Neural progenitor cell (in vitro differentiated cells): ENCODE measurements around the gene OTUD3. TPM values are rescaled to one million over a fixed set of nuclear protein-coding genes. Genes with fewer than 3 reads are reported as not detected.
"Not testable (repeated sequence)": the region's sequence is repeated elsewhere in the genome, so short reads cannot be mapped to it uniquely, and the experiment has no call there.

ENCODE experiments used
- DNase-seq: peaks from one replicate; pipeline ENCODE4 v3.0.0-alpha.2; 2016; ENCODE audit warnings: low spot score
- H2AFZ ChIP-seq: fragments of 200-600 bp; sonication (generic); replicated peaks from 2 replicates; pipeline ENCODE4 v1.6.1; 2016; ENCODE audit warnings: antibody characterized with exemption
- H3F3A ChIP-seq: fragments of 200-600 bp; sonication (generic); 2 replicates; pipeline ENCODE4 v1.6.1; 2016; ENCODE audit warnings: antibody characterized with exemption, low read depth
- H3K27ac ChIP-seq: fragments of 200-600 bp; sonication (generic); 2 replicates; pipeline ENCODE4 v1.5.1; 2016; ENCODE audit warnings: mild to moderate bottlenecking
- H3K27me3 ChIP-seq: fragments of 200-600 bp; sonication (generic); 2 replicates; pipeline ENCODE4 v1.6.1; 2016; ENCODE audit warnings: mild to moderate bottlenecking, moderate library complexity
- H3K36me3 ChIP-seq: fragments of 200-600 bp; sonication (generic); 2 replicates; pipeline ENCODE4 v1.5.1; 2016
- H3K4me1 ChIP-seq: fragments of 200-600 bp; sonication (generic); 2 replicates; pipeline ENCODE4 v1.6.1; 2016; ENCODE audit warnings: mixed run types
- H3K4me2 ChIP-seq: fragments of 200-600 bp; sonication (generic); 2 replicates; pipeline ENCODE4 v1.6.1; 2016
- H3K4me3 ChIP-seq: fragments of 200-600 bp; sonication (generic); 2 replicates; pipeline ENCODE4 v1.5.1; 2016
- H3K79me2 ChIP-seq: fragments of 200-600 bp; sonication (generic); 2 replicates; pipeline ENCODE4 v1.6.1; 2016; ENCODE audit warnings: low read depth
- H3K9ac ChIP-seq: fragments of 200-600 bp; sonication (generic); 2 replicates; pipeline ENCODE4 v1.6.1; 2016
- H3K9me3 ChIP-seq: fragments of 200-600 bp; sonication (generic); 2 replicates; pipeline ENCODE4 v1.5.1; 2016; ENCODE audit warnings: low read depth
- H4K20me1 ChIP-seq: fragments of 200-600 bp; sonication (generic); 2 replicates; pipeline ENCODE4 v1.6.1; 2016; ENCODE audit warnings: low read depth
- H3K27ac Mint-ChIP-seq: 3 replicates; pipeline ENCODE4 v1.8.0; 2021; ENCODE audit warnings: mixed read lengths
- H3K27me3 Mint-ChIP-seq: 2 replicates; pipeline ENCODE4 v1.8.0; 2022; ENCODE audit warnings: low read depth, mild to moderate bottlenecking, inconsistent platforms, moderate library complexity, mixed read lengths; ENCODE audit not compliant: insufficient read depth
- H3K36me3 Mint-ChIP-seq: 3 replicates; pipeline ENCODE4 v1.8.0; 2021; ENCODE audit warnings: mixed read lengths
- H3K4me1 Mint-ChIP-seq: 3 replicates; pipeline ENCODE4 v1.8.0; 2021; ENCODE audit warnings: mixed read lengths
- H3K4me3 Mint-ChIP-seq: 3 replicates; pipeline ENCODE4 v1.8.0; 2021; ENCODE audit warnings: mild to moderate bottlenecking, moderate library complexity, mixed read lengths
- H3K9me3 Mint-ChIP-seq: 3 replicates; pipeline ENCODE4 v1.8.0; 2020; ENCODE audit warnings: mixed read lengths
- EZH2 ChIP-seq: fragments of 200-600 bp; sonication (generic); IDR thresholded peaks from 2 replicates; pipeline ENCODE4 v1.6.1; 2017; ENCODE audit warnings: antibody characterized with exemption, mild to moderate bottlenecking, moderate library complexity
- EZH2phosphoT487 ChIP-seq: fragments of 200-600 bp; sonication (generic); IDR thresholded peaks from 2 replicates; pipeline ENCODE4 v1.6.1; 2017; ENCODE audit warnings: antibody characterized with exemption
- total RNA-seq: library from RNA; depleted of rRNA; stranded (reverse); fragments of >200 nt; gene quantifications from 2 replicates; pipeline ENCODE4 v1.2.3, GENCODE V29; 2015; ENCODE audit warnings: low replicate concordance
- TF ChIP-seq, protein P1 (sequence below): fragments of 200-600 bp; sonication (generic); IDR thresholded peaks from 2 replicates; pipeline ENCODE4 v1.5.1; 2017; ENCODE audit warnings: antibody characterized with exemption, mild to moderate bottlenecking

The OTUD3 gene
- total RNA-seq, 1 donor from 2014 or later: 28.6 TPM

DNA sequence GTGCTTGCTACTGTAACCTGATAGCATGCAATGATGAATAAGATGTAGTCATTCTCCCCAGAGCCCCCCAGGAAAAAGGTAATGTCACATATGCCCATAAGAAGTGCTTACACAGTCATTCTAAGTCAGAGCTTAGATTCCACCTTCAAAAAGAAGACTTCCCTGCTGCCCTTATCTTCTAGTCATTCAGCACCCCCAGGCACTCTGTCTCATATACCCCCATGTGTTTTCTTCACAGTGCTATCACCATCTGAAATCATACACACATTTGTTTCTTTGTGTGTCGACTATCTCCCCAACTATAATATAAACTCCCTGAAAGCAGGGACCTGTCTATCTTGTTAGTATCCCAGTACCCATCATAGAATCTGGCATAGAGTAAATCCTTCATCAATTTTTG, 16.2 kb upstream of the OTUD3 start:
- no peak overlapping the region for H3K27ac ChIP-seq
- peaks cover 10% of the 10 kb centered on the region for H3K27me3 Mint-ChIP-seq
- H2AFZ ChIP-seq: no peak overlapping the region
- H3K4me3 ChIP-seq: no peak overlapping the region
- peaks cover 7% of the 10 kb centered on the region for H3K9me3 Mint-ChIP-seq
- no peaks in the 10 kb centered on the region for H3K79me2 ChIP-seq
- H3K27me3 ChIP-seq: no peaks in the 10 kb centered on the region
- no peaks in the 10 kb centered on the region for H3F3A ChIP-seq
- H3K27ac Mint-ChIP-seq: no peak overlapping the region
- H3K9ac ChIP-seq: no peak overlapping the region
- H3K36me3 Mint-ChIP-seq: no peaks in the 10 kb centered on the region
- H4K20me1 ChIP-seq: no peaks in the 10 kb centered on the region
- DNase-seq: no peak
- no peaks in the 10 kb centered on the region for H3K4me1 Mint-ChIP-seq
- no peaks in the 10 kb centered on the region for H3K4me1 ChIP-seq
- no peaks in the 10 kb centered on the region for H3K9me3 ChIP-seq
- no peak overlapping the region for H3K4me3 Mint-ChIP-seq
- H3K4me2 ChIP-seq: no peak overlapping the region
- TF ChIP-seq EZH2 (no peak), EZH2phosphoT487 (no peak)
- TF ChIP-seq, protein P1, sequence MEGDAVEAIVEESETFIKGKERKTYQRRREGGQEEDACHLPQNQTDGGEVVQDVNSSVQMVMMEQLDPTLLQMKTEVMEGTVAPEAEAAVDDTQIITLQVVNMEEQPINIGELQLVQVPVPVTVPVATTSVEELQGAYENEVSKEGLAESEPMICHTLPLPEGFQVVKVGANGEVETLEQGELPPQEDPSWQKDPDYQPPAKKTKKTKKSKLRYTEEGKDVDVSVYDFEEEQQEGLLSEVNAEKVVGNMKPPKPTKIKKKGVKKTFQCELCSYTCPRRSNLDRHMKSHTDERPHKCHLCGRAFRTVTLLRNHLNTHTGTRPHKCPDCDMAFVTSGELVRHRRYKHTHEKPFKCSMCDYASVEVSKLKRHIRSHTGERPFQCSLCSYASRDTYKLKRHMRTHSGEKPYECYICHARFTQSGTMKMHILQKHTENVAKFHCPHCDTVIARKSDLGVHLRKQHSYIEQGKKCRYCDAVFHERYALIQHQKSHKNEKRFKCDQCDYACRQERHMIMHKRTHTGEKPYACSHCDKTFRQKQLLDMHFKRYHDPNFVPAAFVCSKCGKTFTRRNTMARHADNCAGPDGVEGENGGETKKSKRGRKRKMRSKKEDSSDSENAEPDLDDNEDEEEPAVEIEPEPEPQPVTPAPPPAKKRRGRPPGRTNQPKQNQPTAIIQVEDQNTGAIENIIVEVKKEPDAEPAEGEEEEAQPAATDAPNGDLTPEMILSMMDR: no peak
- no peaks in the 10 kb centered on the region for H3K36me3 ChIP-seq

DNA sequence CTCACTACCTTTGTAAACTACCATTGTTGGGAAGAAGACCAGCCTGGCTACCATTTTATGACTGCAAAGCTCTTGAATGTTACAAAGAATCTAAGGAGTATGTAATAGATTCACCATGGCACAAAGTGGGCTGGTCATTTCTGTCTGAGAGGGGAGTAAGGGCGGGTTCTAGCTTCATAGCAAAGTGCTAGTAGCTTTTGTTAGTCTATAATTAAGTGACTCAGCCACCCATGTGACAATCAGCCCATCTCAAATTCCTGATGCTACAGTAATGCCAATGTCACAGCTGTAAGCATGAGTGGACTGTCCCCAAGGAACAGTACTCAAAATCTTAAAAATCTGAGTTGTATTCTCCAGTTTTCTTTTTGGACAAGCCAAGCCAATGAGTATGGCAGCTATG, 15.4 kb upstream of the OTUD3 start:
- Histone ChIP-seq H3K9ac (no peak overlapping the region), H3K27me3 (no peaks in the 10 kb centered on the region), H4K20me1 (no peaks in the 10 kb centered on the region), H3K4me3 (no peak overlapping the region), H3K9me3 (no peaks in the 10 kb centered on the region), H3K4me1 (no peaks in the 10 kb centered on the region), H3K79me2 (no peaks in the 10 kb centered on the region), H3F3A (no peaks in the 10 kb centered on the region), H3K36me3 (no peaks in the 10 kb centered on the region), H3K27ac (no peak overlapping the region), H2AFZ (no peak overlapping the region), H3K4me2 (no peak overlapping the region)
- TF ChIP-seq EZH2phosphoT487 (no peak), EZH2 (no peak)
- TF ChIP-seq, protein P1: no peak
- peaks cover 7% of the 10 kb centered on the region for H3K9me3 Mint-ChIP-seq
- no peaks in the 10 kb centered on the region for H3K36me3 Mint-ChIP-seq
- no peak for DNase-seq
- no peak overlapping the region for H3K27ac Mint-ChIP-seq
- peaks cover 7% of the 10 kb centered on the region for H3K27me3 Mint-ChIP-seq
- no peaks in the 10 kb centered on the region for H3K4me1 Mint-ChIP-seq
- no peak overlapping the region for H3K4me3 Mint-ChIP-seq

DNA sequence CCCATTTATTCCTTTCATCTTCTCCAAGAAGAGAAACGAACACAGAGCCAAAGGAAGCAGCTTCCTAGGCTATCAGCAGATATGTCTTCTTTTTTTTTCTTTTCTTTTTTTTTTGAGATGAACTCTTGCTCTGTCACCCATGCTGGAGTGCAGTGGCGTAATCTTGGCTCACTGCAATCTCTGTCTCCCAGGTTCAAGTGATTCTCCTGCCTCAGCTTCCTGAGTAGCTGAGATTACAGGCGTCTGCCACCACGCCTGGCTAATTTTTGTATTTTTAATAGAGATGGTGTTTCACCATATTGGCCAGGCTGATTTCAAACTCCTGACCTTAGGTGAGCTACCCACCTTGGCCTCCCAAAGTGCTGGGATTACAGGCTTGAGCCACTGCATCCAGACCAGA, 13.6 kb upstream of the OTUD3 start:
- H3F3A ChIP-seq, H4K20me1 ChIP-seq, H3K4me3 ChIP-seq, DNase-seq, H3K36me3 Mint-ChIP-seq, H3K27me3 Mint-ChIP-seq, H3K27ac ChIP-seq, H3K4me3 Mint-ChIP-seq, H3K27ac Mint-ChIP-seq, H3K9me3 ChIP-seq, H3K79me2 ChIP-seq, H3K9me3 Mint-ChIP-seq, H2AFZ ChIP-seq, H3K27me3 ChIP-seq, H3K9ac ChIP-seq, H3K36me3 ChIP-seq, H3K4me1 Mint-ChIP-seq, H3K4me1 ChIP-seq, H3K4me2 ChIP-seq: not testable (repeated sequence)

DNA sequence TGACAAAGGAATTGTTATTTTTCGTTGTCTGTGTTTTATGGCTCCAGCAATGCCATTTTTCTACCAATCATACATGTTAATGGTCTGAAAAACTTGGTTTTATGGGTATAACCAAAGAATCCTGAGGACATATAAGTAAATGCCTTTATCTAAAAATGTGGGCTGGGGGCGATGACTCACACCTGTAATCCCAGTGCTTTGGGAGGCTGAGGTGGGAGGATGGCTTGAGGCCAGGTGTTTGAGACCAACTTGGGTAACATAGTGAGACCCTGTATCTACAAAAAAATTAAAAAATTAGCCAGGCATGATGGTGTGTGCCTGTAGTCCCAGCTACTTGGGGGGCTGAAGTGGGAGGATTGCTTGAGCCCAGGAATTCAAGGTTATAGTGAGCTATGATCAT, 12.7 kb upstream of the OTUD3 start:
- not testable (repeated sequence) for H3K27ac Mint-ChIP-seq

More for the DNA sequence above, 12.7 kb upstream of the OTUD3 start:
- not testable (repeated sequence) for H3K4me1 Mint-ChIP-seq, H3K27me3 ChIP-seq, H3K4me2 ChIP-seq, DNase-seq, H3K36me3 Mint-ChIP-seq, H4K20me1 ChIP-seq, H3K36me3 ChIP-seq, H3F3A ChIP-seq, H3K9me3 ChIP-seq, H3K4me1 ChIP-seq, H3K79me2 ChIP-seq, H3K27me3 Mint-ChIP-seq, H3K4me3 Mint-ChIP-seq, H3K9me3 Mint-ChIP-seq, H3K9ac ChIP-seq, H3K27ac ChIP-seq, H2AFZ ChIP-seq, H3K4me3 ChIP-seq
